OCI-M2 (cell line): ENCODE results near the gene NOC2L.

ENCODE experiments used
- DNase-seq: peaks from one replicate; lab custom pipeline; 2025; ENCODE audit not compliant: unreplicated experiment; lab: John Stamatoyannopoulos, UW

The NOC2L gene

DNA sequence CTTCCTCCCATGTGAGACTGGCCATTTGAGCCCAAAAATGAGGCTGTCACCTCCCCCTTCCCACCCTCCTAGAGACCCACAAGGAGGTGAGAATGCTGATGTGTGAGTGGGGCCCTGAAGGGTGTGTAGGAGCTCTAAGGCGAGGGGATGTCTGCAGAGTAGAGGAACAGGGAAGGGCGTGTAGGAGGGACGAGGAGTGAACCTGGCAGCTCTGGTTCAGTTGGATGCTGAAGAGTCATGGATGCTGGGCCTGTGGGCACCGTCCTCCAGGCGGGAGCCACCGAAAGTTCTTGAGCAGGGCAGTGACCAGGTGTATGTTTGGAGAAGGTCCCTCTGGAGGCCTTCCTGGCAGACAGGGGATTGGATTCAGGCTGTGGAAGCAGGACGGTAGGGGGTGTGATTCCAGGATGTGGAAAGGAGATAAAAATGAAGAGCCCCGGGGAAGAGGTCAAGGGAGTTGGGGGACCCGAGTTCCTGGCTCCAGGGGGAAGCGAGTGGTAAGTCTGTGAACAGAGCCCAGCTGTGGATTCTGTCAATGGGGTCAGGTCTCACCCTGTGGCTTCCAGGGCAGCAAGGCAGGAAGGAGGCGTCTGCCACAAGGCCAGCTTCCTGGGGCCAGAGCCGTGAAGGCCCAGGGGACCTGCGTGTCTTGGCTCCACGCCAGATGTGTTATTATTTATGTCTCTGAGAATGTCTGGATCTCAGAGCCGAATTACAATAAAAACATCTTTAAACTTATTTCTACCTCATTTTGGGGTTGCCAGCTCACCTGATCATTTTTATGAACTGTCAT, 27.5 kb downstream of the NOC2L start:
- DNase-seq: no peak

DNA sequence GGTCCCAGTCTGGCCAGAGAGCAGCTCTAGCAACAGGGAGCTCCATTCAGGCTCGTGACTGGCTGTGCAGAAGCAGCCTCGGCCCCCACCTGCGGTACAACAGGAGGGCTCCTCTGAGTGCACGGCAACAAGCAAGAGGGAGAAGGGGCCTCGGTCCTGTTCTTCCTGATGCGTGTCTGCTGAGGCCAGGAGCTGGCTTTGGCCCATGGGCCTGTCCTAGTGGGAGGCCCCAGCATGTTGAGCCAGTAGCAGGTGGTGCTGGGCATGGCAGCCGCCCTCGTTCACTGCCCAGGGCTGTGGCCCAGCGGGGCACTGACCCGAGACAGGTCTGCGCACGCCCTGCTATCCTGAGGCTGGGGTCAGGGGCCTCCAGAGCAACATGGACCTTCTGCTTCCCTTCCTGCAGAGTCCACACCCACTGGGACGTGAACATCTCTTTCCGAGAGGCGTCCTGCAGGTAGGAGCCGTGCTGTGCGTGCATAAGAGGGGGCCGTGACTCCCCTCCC, 28.4 kb downstream of the NOC2L start:
- DNase-seq: no peak

DNA sequence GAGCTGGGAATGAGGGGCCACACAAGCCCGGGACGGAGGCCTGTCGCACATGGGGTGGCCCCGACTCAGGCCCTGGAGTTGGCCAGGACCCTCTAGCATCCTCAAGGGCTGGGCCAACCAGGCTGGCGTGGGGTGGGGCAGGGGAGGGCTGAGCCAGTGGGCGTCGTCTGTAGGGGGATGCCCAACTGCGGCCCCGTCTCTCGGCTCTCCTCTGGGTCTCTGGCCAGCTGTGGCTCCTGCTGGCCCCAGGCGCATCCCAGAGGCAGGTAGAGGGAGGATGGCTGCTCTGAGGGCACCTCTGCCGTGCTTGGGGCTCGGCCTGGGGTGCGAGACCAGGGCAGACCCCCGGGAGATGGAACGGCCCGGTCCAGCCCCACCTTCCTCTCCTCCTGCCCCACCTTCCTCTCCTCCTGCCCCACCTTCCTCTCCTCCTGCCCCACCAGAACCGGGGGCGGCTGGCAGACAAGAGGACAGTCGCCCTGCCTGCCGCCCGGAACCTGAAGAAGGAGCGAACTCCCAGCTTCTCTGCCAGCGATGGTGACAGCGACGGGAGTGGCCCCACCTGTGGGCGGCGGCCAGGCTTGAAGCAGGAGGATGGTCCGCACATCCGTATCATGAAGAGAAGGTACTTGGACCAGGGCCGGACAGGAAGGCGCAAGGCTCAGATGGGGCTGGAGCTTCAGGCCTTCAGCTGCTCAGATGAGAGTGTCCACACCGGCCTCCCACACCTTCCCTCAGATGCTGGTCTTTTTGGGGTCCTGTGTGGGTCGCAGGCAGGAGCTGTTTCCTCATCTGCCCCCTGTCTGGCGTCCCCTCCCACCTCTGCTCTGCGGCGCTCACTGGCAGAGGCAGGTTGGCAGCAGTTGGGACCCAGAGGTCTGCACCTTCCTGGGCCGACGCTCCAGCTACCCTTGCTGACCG, 29.1 kb downstream of the NOC2L start:
- DNase-seq: no peak

DNA sequence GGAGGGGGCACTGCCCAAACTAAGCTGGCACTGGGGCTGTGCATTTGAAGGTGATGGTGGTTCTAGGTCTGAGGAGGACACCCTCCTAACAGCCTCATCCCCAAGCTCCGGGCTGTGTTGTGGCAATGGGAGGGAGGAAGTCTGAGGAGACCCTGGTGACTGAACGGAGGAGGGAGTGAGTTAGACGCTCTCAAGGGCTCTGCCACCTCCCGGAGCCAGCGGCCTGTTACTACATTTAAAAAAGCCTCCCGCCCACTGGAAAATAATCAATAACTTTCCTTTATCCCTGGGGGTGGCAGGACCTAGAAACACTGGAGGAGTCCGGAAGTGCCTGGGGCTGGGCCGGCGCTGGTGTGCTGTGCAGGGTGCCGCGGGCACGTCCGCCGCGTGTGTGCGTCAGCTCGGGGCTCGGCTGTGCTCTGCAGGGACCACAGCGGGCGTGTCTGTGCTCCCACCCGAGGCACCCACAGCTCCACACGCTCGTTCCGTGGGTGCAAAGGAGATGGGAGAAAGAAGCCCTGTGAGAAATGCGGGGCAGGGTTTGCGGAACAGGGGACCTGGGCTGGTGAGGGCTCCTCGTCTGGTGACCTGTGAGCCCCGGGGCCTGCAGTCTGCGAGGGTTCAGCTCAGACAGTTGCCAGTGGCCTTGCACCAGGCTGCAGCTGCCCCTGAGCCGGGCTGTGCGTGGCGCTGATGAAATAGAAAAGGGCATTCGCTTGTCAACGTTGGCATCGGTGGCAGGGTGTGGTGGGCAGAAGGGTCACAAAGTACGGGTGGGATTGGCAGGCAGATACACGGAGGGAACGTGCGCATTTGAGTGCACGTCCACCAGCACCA, 30.0 kb downstream of the NOC2L start:
- no peak for DNase-seq

DNA sequence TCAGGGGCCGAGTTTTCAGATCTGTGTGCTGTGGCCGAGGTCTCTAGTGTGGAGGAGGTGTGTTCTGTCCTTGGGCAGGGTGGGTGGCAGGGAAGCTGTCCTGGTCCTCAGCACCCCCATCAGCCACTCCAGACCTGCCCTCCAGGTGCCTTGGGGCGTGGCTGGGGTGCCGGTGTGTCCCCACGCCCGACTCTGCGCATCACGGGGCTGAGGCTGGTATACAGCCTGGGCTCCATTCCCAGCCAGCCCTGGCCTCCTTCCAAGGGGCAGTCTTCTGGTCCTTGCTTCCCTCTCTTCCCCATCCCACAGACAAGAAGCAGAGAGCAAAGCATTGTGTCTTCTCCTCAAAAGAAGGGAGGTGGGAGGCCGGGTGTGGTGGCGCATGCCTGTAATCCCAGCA, 31.3 kb downstream of the NOC2L start:
- DNase-seq: no peak

DNA sequence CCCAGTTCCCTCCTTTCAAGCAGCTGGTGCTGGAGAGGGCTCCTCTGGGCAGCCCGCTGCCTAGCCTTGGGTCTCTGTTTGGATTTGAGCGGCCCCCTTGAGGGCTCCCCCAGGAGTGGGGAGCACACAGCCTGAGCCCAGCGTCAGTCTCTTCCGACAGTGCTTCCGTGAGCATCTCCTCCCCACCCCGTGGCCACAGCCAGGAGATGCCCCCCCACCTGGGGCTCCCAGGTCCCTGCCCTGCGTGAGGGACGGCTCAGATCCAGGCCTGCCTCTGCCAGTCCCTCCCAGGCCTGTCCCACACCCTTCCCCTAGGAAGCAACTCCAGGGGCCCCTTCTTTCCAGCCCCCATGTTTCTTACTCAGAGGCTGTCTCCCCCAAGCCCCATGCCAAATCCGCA, 31.8 kb downstream of the NOC2L start:
- DNase-seq: no peak

DNA sequence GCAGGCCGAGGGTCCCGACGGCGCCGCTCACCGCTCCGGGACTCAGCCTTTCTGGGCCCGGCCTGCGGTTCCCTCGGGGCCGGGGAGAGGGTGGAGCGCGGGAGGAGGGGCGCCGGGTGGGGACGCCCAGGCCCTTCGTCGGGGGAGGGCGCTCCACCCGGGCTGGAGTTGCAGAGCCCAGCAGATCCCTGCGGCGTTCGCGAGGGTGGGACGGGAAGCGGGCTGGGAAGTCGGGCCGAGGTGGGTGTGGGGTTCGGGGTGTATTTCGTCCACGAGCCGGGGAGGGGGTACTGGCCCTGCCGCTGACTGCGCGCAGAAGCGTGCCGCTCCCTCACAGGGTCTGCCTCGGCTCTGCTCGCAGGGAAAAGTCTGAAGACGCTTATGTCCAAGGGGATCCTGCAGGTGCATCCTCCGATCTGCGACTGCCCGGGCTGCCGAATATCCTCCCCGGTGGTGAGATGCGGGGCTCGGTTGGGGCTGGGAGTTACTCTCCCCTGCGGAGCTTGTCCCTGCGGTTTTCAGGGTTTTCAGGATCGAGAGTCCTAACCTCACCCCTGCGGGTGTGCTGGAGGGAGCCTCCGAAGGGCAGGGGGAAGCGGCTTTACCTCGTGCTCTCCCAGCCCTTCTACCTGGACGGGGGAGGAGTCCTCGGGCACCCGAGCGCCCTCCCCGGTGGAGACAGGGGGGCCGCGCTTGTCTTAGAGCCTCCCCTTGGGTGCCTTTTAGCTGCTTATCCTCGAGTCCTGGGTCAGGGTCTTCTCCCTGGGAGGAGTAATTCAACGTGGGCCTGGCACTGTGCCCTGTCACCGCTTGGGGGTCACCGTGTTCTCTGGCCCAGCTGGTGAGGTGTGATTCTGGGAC, 33.3 kb downstream of the NOC2L start:
- no peak for DNase-seq

DNA sequence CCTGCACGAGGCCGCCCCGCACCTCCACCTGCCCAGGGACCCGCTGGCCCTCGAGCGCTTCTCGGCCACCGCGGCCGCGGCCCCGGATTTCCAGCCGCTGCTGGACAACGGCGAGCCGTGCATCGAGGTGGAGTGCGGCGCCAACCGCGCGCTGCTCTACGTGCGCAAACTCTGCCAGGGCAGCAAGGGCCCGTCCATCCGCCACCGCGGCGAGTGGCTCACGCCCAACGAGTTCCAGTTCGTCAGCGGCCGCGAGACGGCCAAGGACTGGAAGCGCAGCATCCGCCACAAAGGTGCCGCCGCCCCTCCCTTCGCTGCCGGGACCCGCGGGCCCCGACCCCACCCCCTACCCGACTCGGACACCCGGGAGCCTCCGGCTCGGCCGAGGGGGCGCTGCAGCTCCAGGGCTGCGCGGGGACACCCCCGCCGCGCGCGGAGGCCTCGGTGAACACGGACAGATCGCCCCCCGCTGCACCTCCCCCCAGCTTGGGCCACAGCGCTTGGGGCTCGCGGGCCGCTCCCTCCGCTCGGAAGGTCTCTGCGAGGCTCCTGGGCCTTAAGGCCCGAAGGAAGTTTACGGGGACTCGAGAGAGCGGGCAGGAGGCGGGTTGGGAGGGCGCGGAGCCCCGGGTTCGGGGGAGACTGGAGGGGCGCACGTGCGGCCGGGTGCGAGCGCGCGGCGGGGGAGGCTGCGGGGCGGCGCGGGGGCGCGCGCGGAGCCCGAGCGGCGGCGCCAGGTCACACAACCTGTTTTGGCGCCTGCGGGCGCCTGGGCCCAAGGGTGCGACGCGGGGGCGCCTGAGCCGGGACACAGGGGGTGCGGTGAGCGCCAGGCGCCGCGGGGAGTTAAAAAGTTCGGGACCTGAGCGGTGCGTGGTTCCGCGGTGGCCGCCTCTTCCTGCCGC, 34.1 kb downstream of the NOC2L start:
- DNase-seq: no peak

DNA sequence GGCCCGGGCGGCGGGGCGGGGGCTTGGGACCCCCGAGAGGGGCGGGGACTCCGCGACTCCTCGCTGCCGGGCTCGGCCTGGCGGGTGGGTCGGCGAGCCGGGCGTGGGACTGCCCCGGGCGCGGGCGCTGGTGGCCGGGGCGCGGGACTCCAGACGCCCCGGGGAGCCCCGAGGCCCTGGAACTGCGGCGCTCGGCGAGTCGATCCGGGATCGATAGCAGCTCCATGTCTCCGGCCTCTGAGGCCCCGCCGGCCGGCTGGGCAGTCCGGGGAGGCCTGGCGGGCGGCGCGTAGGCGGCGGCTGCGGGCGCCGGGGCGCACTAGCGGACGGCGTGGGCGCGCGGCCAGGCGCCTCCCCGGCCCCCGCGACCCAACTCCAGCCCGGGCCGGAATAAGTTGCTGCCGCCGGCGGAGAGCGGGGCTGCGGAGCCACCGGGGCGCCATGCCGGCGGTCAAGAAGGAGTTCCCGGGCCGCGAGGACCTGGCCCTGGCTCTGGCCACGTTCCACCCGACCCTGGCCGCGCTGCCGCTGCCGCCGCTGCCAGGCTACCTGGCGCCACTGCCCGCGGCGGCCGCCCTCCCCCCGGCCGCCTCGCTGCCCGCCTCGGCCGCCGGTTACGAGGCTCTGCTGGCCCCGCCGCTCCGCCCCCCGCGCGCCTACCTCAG, 34.9 kb downstream of the NOC2L start:
- DNase-seq: no peak

DNA sequence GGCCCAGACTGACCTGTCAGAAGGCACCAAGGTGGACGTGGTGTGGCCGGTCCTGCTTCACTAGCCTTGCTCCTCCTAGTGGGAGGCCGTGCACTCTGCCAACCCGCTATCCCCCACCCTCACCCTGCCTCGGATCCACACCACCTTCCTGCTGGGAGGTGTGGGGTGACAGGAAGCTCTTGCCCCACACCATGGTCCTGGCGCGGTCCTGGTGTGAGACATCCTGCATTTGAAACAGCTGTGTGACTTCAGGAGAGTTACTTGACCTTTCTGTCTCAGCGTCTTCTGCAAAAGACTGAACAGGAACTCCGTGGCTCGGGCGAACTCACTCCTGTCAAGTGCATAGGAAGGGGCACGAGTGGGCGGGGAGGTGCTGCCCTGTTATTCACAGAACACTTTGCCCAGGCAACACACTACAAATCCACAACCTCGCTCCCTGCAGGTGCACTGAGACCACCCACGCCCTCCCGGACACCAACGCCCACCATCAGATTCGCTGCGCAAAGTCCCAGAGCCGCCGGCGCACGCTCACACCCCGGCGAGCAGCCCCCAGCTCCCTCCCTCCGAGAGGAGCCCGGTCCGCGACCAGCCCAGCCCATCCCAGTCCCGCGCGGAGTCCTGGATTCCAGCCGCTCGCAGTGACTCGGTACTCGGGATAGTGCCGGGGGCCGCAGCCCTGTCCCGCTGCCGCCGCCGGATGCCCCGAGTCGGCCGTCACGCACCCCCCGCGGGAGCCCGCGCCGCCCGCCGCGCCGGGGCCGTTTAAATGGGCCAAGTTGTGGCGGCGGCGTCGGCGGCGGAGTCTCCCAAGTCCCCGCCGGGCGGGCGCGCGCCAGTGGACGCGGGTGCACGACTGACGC, 35.7 kb downstream of the NOC2L start, which contains the start of gene SAMD11:
Gene SAMD11 (plus strand): TSS at position 793 of the 860 bp plus-strand sequence. CDS start 509 bp downstream, outside the sequence.
- no peak for DNase-seq

DNA sequence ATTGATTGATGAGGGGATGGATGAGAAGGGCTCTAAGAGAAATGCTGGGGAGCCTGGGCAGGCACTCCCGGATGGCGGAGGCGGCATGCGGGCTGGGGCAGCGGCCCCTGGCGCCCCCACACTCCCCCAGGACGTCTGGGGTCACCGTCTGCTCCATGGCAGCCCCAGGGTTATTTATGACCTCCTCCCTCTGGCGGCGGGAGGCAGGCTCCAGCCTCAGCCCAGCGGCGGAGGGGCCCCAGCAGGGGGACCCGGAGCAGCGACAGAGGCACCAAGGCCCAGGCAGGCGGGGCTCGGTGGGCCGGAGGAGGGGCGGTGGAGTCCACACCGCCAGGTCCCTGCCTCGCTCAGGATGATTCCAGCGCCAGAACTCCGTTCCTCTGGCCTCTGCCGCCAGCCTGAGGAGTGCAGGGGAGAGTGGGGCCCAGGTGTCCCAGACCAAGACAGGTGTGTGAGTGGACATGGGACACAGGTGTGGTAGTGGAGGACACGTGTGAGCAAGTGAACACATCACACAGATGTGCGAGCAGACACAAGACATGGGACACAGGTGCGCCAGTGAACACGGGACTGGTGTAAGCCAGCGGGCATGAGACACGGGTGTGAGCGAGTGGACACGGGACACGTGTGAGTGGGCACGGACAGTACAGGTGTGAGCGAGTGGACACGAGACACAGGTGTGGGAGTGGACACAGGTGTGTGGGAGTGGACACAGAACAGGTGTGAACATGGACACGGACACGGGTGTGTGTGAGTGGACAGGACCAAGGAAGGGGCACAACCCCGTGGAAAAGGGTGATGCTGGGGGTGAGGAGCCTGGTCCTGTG, 37.8 kb downstream of the NOC2L start:
- no peak for DNase-seq

DNA sequence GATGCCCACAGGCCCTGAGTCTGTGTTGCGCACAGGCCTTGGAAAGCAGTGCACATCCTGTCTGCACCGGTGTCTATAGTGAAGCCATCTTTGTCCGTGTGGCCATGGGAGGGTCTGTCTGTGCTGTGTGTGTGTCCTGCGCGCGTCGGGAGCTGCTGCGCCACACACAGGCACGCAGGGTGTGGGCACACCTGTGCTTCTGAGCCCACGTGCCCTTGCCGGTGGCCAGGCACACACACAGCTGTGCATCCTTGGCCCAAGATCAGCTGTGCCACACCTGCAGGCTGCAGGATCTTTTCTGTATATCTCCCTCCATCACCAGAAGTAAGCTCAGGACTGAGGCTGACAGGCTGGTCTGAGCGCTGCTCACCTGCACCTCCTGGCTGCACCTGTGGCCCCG, 38.5 kb downstream of the NOC2L start:
- no peak for DNase-seq

DNA sequence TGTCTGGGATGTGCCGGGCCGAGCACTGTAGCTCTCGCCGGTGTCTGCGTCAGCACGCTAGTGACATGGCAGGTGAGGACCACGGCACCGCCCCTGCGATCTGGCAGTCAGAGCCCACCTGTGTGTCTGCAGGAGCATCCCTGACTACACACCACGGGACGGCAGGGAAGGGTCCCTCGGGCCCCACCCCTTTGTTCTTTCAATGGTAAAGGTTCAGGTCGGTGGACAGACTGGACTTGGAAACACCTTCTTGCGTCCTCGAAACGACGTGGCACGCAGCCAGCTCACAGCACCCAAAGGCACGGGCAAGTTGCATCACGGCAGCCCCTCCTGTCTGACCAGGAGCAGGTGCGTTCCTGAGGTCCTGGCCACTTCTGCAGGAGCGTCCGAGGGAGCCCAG, 39.0 kb downstream of the NOC2L start:
- DNase-seq: no peak

DNA sequence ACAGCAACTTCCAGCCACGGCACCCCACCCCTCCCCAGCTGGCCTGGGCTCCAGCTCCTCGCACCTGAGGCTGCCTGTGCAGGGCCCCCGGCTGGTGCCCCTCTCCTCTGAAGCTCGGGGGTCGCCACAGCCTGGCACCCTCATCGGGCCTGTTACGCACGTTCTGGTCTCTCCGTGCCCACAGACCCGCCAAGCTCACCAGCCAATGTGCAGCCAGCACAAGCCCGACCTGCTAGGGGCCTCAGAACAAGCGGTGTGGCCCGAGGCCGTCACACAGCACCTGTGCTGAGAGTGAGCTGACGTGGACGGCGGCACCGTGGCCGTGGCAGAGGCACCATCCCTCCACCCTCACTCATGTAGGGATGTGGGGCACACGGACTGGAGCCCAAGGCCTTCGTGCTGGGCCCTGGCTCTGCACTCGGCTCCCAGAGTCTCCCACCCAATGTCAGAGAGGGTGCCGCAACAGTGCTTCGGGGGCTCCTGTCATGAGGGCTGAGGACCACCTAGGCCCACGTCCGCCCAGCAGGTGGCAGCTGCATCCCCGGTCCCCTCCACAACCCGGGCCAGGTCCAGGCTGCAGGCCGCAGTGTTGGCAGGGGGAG, 39.7 kb downstream of the NOC2L start:
- no peak for DNase-seq

DNA sequence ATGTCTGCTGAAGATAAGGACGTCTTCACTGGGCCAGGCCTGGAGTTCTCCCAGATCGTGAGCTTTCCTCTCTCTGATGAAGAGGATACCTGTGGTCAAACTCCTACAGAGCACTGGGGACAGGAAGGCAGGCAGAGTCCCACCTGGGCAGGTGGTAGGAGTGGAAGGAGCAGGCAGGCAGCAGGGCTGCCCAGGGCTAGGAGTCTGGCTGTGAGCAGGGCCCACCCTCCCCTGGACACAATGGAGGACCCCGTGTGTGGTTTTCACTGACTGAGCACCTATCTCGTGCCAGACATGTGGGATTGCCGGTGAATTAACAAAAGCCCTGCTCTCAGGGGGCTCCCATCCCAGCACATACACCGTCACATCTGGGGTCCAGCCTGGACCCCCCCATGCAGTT, 40.2 kb downstream of the NOC2L start:
- no peak for DNase-seq

DNA sequence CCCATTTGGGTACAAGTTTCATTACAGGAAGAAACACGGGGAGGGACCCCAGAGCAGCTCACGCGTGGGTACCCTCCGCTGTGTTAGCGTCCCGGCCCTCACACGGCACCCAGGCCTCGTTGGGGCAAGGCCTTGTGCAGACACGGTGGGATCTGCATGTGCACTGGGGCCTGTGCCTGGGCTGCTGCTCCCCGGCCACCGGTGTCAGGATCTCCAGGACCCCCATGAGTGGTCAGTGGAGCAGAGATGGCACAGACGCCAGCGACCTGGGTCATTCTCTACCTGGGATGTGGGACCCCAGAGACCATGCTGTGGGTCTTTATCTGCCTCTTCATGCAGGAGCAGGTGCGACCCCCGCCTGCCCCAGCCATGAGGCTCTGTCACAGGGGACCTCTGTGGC, 40.7 kb downstream of the NOC2L start:
- DNase-seq: no peak
